HCT116 (cell line): ENCODE results near the gene AOAH. TPM values are rescaled to one million over a fixed set of nuclear protein-coding genes. Genes with fewer than 3 reads are reported as not detected.

ENCODE experiments used
- ATAC-seq: fragments of 200-7000 bp; cut with Tn5 transposase; 2 replicates; pipeline ENCODE4 v1.9.1; 2020; ENCODE audit warnings: mild to moderate bottlenecking, moderate library complexity
- BruUV-seq: library from RNA; stranded (reverse); fragments of 400-500 nt; replicated peaks from 2 replicates; lab custom pipeline; 2021; lab: Mats Ljungman, UMichigan
- CTCF ChIA-PET: fragments of 300-600 bp; sonication (Branson Sonifier 250); formaldehyde crosslinking; loops from one replicate; lab custom pipeline; 2021; ENCODE audit warnings: antibody characterized with exemption; lab: Charles Lee
- POLR2A ChIA-PET: fragments of 300-600, 350-600 bp; sonication (Branson Sonifier 250); formaldehyde crosslinking; loops from one replicate; lab custom pipeline; 2021; ENCODE audit warnings: antibody characterized with exemption; lab: Charles Lee
- RAD21 ChIA-PET, 2 experiments: fragments of 300-600 bp; sonication (Branson Sonifier 250); formaldehyde crosslinking; loops; one replicate each; lab custom pipeline; 2023; ENCODE audit warnings: low total read pairs in 2 of 2; ENCODE audit not compliant: uncharacterized antibody in 2 of 2, unreplicated experiment in 2 of 2, low non-redundant PET in 1 of 2; lab: Charles Lee
- DNase-seq: peaks from one replicate; pipeline ENCODE4 v3.0.0-alpha.2; 2010; ENCODE audit warnings: low read depth, low spot score
- H2AFZ ChIP-seq: fragments of 200-600 bp; shearing (Covaris generic), sonication (generic); 2 replicates; pipeline ENCODE4 v1.6.1; 2017; ENCODE audit warnings: low read depth, mixed run types, mixed read lengths, antibody characterized with exemption, low read length; ENCODE audit not compliant: poor library complexity, severe bottlenecking
- H3K27ac ChIP-seq: 2 replicates; pipeline ENCODE4 v1.5.1; 2012; ENCODE audit warnings: low read depth, low read length
- H3K27me3 ChIP-seq: fragments of 200-600 bp; sonication (generic); 2 replicates; pipeline ENCODE4 v1.6.1; 2016; ENCODE audit warnings: mixed run types, low read length, mixed read lengths; ENCODE audit not compliant: insufficient read depth
- H3K36me3 ChIP-seq, 2 experiments: fragments of 200-500 bp in 1 of 2; fragments of 200-600 bp in 1 of 2; sonication (Bioruptor generic) in 1 of 2; sonication (generic) in 1 of 2; 2 replicates each; pipeline versions ENCODE4 v1.5.1 to v1.6.1; 2014 to 2016; ENCODE audit warnings: low read length in 2 of 2, inconsistent platforms in 1 of 2, mixed read lengths in 1 of 2, mixed run types in 1 of 2; ENCODE audit not compliant: insufficient read depth in 2 of 2, control insufficient read depth in 1 of 2
- H3K4me1 ChIP-seq, 2 experiments: fragments of 200-600 bp in 1 of 2; sonication (generic) in 1 of 2; 2 replicates each; pipeline versions ENCODE4 v1.5.1 to v1.6.1; 2012 to 2017; ENCODE audit warnings: low read length in 2 of 2, inconsistent platforms in 1 of 2, mild to moderate bottlenecking in 1 of 2, mixed read lengths in 1 of 2, mixed run types in 1 of 2, moderate library complexity in 1 of 2; ENCODE audit not compliant: insufficient read depth in 2 of 2, control insufficient read depth in 1 of 2
- H3K4me2 ChIP-seq: fragments of 200-600 bp; sonication (generic); 2 replicates; pipeline ENCODE4 v1.6.1; 2017; ENCODE audit warnings: mixed run types, low read length, mixed read lengths
- H3K4me3 ChIP-seq, 2 experiments: fragments of 200-600 bp in 1 of 2; sonication (generic) in 1 of 2; replicated peaks in 1 of 2; 2 replicates each; pipeline ENCODE4 v1.5.1; 2011 to 2016; ENCODE audit warnings: low read length in 2 of 2, control low read depth in 1 of 2, low read depth in 1 of 2, mild to moderate bottlenecking in 1 of 2, mixed read lengths in 1 of 2, mixed run types in 1 of 2
- H3K79me2 ChIP-seq: fragments of 200-600 bp; sonication (generic); 2 replicates; pipeline ENCODE4 v1.6.1; 2017; ENCODE audit warnings: mild to moderate bottlenecking, mixed run types, low read length, moderate library complexity, mixed read lengths; ENCODE audit not compliant: insufficient read depth
- H3K9ac ChIP-seq: fragments of 200-600 bp; sonication (generic); 2 replicates; pipeline ENCODE4 v1.6.1; 2016; ENCODE audit warnings: low read length, mixed read lengths
- H3K9me2 ChIP-seq: fragments of 200-600 bp; sonication (generic), shearing (Covaris generic); 2 replicates; pipeline ENCODE4 v1.6.1; 2017; ENCODE audit warnings: mixed run types, mild to moderate bottlenecking, moderate library complexity; ENCODE audit not compliant: insufficient read depth
- H3K9me3 ChIP-seq, 2 experiments: fragments of 200-500 bp in 1 of 2; fragments of 200-600 bp in 1 of 2; sonication (Bioruptor generic) in 1 of 2; sonication (generic) in 1 of 2; 2 replicates each; pipeline ENCODE4 v1.6.1; 2014 to 2017; ENCODE audit warnings: low read length in 2 of 2, mixed read lengths in 2 of 2, inconsistent platforms in 1 of 2, low read depth in 1 of 2, mild to moderate bottlenecking in 1 of 2, mixed run types in 1 of 2, moderate library complexity in 1 of 2; ENCODE audit not compliant: control insufficient read depth in 1 of 2, insufficient read depth in 1 of 2
- H4K20me1 ChIP-seq: fragments of 200-600 bp; sonication (generic), shearing (Covaris generic); 2 replicates; pipeline ENCODE4 v1.6.1; 2017; ENCODE audit warnings: mixed run types, mild to moderate bottlenecking, moderate library complexity; ENCODE audit not compliant: insufficient read depth
- CEBPB ChIP-seq: IDR thresholded peaks from 2 replicates; pipeline ENCODE4 v1.6.1; 2012; ENCODE audit warnings: low read depth
- CTCF ChIP-seq, 3 experiments: fragments of 200-600 bp in 1 of 3; sonication (generic) in 1 of 3; IDR thresholded peaks in 2 of 3; conservative IDR thresholded peaks in 1 of 3; 2 replicates each; pipeline ENCODE4 v1.5.1; 2012 to 2017; ENCODE audit warnings: low read depth in 2 of 3, low read length in 2 of 3, antibody characterized with exemption in 1 of 3, borderline replicate concordance in 1 of 3, control low read depth in 1 of 3, mild to moderate bottlenecking in 1 of 3, mixed read lengths in 1 of 3, mixed run types in 1 of 3, moderate library complexity in 1 of 3; ENCODE audit not compliant: insufficient read depth in 1 of 3
- EGR1 ChIP-seq: IDR thresholded peaks from 2 replicates; pipeline ENCODE4 v1.6.1; 2012; ENCODE audit warnings: low read depth
- EZH2phosphoT487 ChIP-seq: fragments of 200-600 bp; IDR thresholded peaks from 2 replicates; pipeline ENCODE4 v1.6.1; 2018; ENCODE audit warnings: antibody characterized with exemption, borderline replicate concordance
- JUND ChIP-seq: IDR thresholded peaks from 2 replicates; pipeline ENCODE4 v1.6.1; 2012
- MAX ChIP-seq: IDR thresholded peaks from 2 replicates; pipeline ENCODE4 v1.6.1; 2012
- REST ChIP-seq: IDR thresholded peaks from 2 replicates; pipeline ENCODE4 v1.6.1; 2012; ENCODE audit warnings: low read depth
- SIN3A ChIP-seq: IDR thresholded peaks from 2 replicates; pipeline ENCODE4 v1.6.1; 2012; ENCODE audit warnings: low read depth
- TCF7L2 ChIP-seq: IDR thresholded peaks from 2 replicates; pipeline ENCODE4 v1.7.0; 2011; ENCODE audit warnings: borderline replicate concordance, inconsistent platforms; ENCODE audit not compliant: insufficient read depth, insufficient read length; ENCODE audit errors: extremely low read depth
- YY1 ChIP-seq: IDR thresholded peaks from 2 replicates; pipeline ENCODE4 v1.6.1; 2011; ENCODE audit warnings: low read length, low read depth, moderate library complexity, mild to moderate bottlenecking; ENCODE audit not compliant: insufficient replicate concordance; ENCODE audit errors: extremely low read depth
- ZNF274 ChIP-seq: fragments of 200-500 bp; sonication (Bioruptor generic); IDR thresholded peaks from 2 replicates; pipeline ENCODE4 v1.6.1; 2014; ENCODE audit warnings: mild to moderate bottlenecking, low read depth, low read length, inconsistent platforms
- intact Hi-C: fragments of 100-400 bp; cut with micrococcal nuclease; formaldehyde crosslinking; loops from 2 replicates; pipeline ENCODE4 v1.10.0; 2022
- total RNA-seq: library from RNA; stranded (reverse); gene quantifications from one replicate; pipeline ENCODE4 v1.2.1, GENCODE V29; 2021; ENCODE audit not compliant: unreplicated experiment
- TF ChIP-seq, protein P1 (sequence below): IDR thresholded peaks from 2 replicates; pipeline ENCODE4 v1.6.1; 2011; ENCODE audit warnings: mild to moderate bottlenecking, low read length, moderate library complexity; ENCODE audit not compliant: insufficient replicate concordance; ENCODE audit errors: extremely low read depth

AOAH gene
- total RNA-seq, 1 experiment from 2014 or later: 1.1 TPM

DNA sequence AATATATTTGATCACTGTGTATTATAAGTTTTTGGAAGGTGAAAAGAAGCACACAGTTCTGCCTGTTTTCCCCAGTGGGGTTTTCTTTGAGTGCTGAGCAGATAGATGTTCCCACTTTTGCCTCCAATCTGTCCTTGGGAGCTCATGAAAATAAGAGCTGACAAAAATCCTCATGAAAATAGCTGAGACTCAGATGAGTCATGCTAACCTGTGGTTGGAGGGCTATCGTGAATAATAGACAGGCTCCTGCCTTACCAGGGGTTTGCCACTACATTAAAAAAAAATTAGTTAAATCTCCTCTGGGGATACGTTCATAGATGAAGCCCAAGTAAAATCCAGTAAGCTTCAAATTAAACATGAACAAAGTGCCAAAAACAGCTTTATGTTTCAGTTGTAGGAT lies 10.9 kb upstream of the AOAH start:
- no peak overlapping the region for H3K27ac ChIP-seq
- POLR2A ChIA-PET: no interaction called here
- no peak overlapping the region for H3K4me2 ChIP-seq
- no peaks in the 10 kb centered on the region; the same call in 1 of the 2 replicates for H3K27me3 ChIP-seq
- CTCF ChIA-PET: interaction anchor here (1.1 kb wide), 1 partner anchor 447 kb away, joined by 3 read pairs; no protein-coding TSS in a partner anchor
- H3K4me3 ChIP-seq: no peak overlapping the region
- no peak for TF ChIP-seq CEBPB
- TF ChIP-seq REST: no peak
- no peak for TF ChIP-seq ZNF274
- no peak for TF ChIP-seq YY1
- TF ChIP-seq, protein P1, sequence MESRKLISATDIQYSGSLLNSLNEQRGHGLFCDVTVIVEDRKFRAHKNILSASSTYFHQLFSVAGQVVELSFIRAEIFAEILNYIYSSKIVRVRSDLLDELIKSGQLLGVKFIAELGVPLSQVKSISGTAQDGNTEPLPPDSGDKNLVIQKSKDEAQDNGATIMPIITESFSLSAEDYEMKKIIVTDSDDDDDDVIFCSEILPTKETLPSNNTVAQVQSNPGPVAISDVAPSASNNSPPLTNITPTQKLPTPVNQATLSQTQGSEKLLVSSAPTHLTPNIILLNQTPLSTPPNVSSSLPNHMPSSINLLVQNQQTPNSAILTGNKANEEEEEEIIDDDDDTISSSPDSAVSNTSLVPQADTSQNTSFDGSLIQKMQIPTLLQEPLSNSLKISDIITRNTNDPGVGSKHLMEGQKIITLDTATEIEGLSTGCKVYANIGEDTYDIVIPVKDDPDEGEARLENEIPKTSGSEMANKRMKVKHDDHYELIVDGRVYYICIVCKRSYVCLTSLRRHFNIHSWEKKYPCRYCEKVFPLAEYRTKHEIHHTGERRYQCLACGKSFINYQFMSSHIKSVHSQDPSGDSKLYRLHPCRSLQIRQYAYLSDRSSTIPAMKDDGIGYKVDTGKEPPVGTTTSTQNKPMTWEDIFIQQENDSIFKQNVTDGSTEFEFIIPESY: no peak
- TF ChIP-seq EZH2phosphoT487: no peak
- no peak for TF ChIP-seq MAX
- no peak for TF ChIP-seq EGR1
- TF ChIP-seq TCF7L2: no peak
- TF ChIP-seq SIN3A: no peak
- no peak for TF ChIP-seq JUND
- TF ChIP-seq CTCF (IDR thresholded peaks at IDR 0.05 in 2 of 3, conservative IDR thresholded peaks at IDR 0.05 in 1 of 3; ENCODE audit: borderline replicate concordance in 1 of 3, insufficient read depth in 1 of 3, low read depth in 2 of 3, low read length in 2 of 3): no peak
- TF ChIP-seq, all 23 proteins: peak for 0
- Histone ChIP-seq H2AFZ (no peak overlapping the region), H3K36me3 (no peaks in the 10 kb centered on the region), H3K4me1 (no peaks in the 10 kb centered on the region), H3K9me2 (no peaks in the 10 kb centered on the region), H3K79me2 (no peaks in the 10 kb centered on the region), H3K9me3 (no peaks in the 10 kb centered on the region), H3K9ac (no peak overlapping the region), H4K20me1 (no peaks in the 10 kb centered on the region)
- DNase-seq (no peak), ATAC-seq (no peak)
- RAD21 ChIA-PET: no interaction called here
- no TSS peak for BruUV-seq
- intact Hi-C loops: no loop called here
